BE2C (cell line): ENCODE results near the gene WDR45B.
"Not testable (repeated sequence)": the region's sequence is repeated elsewhere in the genome, so short reads cannot be mapped to it uniquely, and the experiment has no call there.

Experiments used
- DNase-seq: peaks from one replicate; pipeline ENCODE4 v3.0.0-alpha.2; 2020
- H3K27me3 ChIP-seq: fragments of 250-450 bp; sonication (Bioruptor Pico); 2 replicates; pipeline ENCODE4 v1.5.1; 2020; ENCODE audit warnings: mild to moderate bottlenecking
- H3K36me3 ChIP-seq: fragments of 250-450 bp; sonication (Bioruptor Pico); 2 replicates; pipeline ENCODE4 v1.5.1; 2020; ENCODE audit warnings: mild to moderate bottlenecking
- H3K4me1 ChIP-seq: fragments of 250-450 bp; sonication (Bioruptor Pico); 2 replicates; pipeline ENCODE4 v1.5.1; 2020
- H3K4me3 ChIP-seq: 2 replicates; pipeline ENCODE4 v1.5.1; 2011; ENCODE audit warnings: low read depth, low read length
- H3K9me3 ChIP-seq: fragments of 250-450 bp; sonication (Bioruptor Pico); 2 replicates; pipeline ENCODE4 v1.5.1; 2020
- CTCF ChIP-seq: IDR thresholded peaks from 2 replicates; pipeline ENCODE4 v1.5.1; 2012; ENCODE audit warnings: mild to moderate bottlenecking, low read depth, low read length

WDR45B gene

DNA sequence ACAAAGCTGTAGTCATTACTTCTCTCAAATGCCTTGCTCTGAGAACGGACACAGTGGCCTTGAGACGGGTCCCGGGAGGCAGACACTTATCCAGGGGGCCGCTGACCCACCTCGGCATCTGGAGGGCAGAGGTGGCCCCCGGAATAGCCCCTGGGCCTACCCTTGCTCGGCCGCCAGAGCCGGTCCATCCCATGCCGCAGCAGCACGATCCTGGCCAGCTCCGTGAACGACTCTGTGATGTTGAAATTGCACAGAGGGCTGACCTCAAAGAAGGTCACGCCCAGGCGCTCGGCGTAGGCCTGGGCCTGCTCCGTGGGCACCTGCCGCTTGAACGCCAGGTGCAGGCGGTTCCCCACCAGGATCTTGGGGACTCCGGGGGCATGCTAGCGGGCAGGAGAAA lies 10.1 kb upstream of the WDR45B start:
- H3K4me3 ChIP-seq, result no peak overlapping the region
- TF ChIP-seq CTCF, result no peak
- H3K4me1 ChIP-seq, result no peaks in the 10 kb centered on the region
- no peaks in the 10 kb centered on the region for H3K27me3 ChIP-seq
- no peak for DNase-seq
- no peaks in the 10 kb centered on the region; the same call in 1 of the 2 replicates for H3K36me3 ChIP-seq
- H3K9me3 ChIP-seq, result no peaks in the 10 kb centered on the region

DNA sequence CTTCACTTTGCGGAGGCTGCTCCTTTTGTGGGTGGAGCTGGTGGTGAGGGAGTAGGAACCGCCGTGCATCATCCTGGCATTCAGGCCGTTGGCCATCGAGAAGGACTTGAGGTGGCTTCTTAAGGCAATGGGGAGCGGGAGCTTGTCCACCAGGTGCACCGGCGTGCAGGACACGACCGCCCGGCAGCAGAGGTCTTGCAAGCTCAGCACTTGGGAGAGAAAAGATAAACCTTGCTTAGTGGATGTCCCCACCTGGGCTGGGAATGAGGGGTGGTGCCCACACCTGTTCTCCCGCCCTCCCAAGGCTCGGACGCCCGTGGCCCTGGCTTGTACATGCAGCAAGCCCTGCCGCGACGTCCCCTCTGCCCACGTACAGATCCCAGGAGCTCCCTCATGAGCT lies 9.7 kb upstream of the WDR45B start:
- DNase-seq, result no peak
- TF ChIP-seq CTCF, result no peak
- no peaks in the 10 kb centered on the region; the same call in 1 of the 2 replicates for H3K36me3 ChIP-seq
- H3K4me3 ChIP-seq, result no peak overlapping the region
- no peaks in the 10 kb centered on the region for H3K9me3 ChIP-seq
- H3K27me3 ChIP-seq, result no peaks in the 10 kb centered on the region
- no peaks in the 10 kb centered on the region for H3K4me1 ChIP-seq

DNA sequence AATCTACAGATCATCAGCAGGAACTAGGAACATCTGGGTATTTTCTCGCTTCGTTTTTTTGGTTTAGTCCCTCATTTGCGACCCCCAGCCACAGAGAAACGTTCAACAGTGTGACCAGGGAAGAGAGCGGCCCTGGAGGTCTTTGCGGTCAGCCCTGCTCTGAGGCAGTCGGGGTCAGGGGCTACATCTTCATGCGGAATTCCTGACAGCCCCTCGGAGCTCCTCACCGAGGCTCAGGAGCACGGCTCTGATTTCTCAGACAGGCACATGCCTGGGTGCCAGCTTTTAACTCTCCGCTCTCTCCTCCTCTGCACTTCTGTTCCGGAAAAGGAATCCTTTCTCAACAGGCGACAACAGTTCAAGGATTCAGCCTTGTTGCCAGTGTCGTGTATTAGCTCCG lies 8.0 kb upstream of the WDR45B start:
- Histone ChIP-seq H3K4me1 (no peaks in the 10 kb centered on the region), H3K4me3 (no peak overlapping the region), H3K36me3 (no peaks in the 10 kb centered on the region; the same call in 1 of the 2 replicates), H3K9me3 (no peaks in the 10 kb centered on the region), H3K27me3 (no peaks in the 10 kb centered on the region)
- TF ChIP-seq CTCF, result no peak
- no peak for DNase-seq

DNA sequence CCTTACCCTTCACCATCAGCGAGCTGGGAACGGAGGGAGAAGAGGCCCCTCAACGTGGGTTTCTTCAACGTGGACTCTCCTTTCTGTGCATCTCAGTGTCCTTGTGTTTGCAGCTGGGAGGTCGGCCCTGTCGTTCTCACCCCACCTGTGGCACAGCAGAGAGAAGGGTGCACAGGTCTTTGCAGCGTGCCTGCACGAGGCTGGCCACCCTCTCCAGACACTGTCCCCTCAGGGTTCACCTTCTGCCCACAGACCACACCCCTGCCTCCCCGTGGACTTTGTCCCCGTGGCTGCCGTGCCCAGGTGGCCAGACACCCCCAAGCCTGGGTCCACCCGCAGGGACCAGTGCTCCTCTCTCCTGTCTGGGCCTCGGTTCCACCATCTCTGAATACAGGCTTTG lies 7.3 kb upstream of the WDR45B start:
- Histone ChIP-seq H3K4me1 (no peaks in the 10 kb centered on the region), H3K9me3 (no peaks in the 10 kb centered on the region), H3K36me3 (no peaks in the 10 kb centered on the region; the same call in 1 of the 2 replicates), H3K4me3 (no peak overlapping the region), H3K27me3 (no peaks in the 10 kb centered on the region)
- DNase-seq, result no peak
- no peak for TF ChIP-seq CTCF

DNA sequence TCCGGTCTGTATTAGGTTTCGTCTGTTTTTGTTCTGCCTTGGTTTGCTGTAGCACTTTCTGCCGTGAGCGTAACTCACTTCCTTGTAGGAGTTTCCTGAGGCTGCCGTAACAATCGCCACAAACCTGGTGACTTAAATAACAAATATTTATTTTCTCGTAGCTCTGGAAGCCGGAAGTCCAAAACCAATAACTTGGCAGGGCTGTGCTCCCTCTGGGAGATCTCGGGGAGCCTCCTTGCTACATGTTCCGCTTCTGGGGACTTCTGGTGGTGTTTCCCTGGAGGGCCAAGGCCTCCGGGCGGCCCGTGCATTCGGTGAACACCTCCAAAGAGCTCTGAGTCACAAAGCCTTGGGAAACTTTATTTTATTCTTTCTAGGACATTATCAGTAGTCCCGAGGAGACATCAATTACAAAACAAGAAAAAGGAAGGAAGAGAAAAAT lies 6.8 kb upstream of the WDR45B start:
- H3K27me3 ChIP-seq, result no peaks in the 10 kb centered on the region
- no peaks in the 10 kb centered on the region for H3K9me3 ChIP-seq
- DNase-seq, result no peak
- H3K36me3 ChIP-seq, result no peaks in the 10 kb centered on the region; the same call in 1 of the 2 replicates
- TF ChIP-seq CTCF, result no peak
- no peaks in the 10 kb centered on the region for H3K4me1 ChIP-seq
- no peak overlapping the region for H3K4me3 ChIP-seq

GRCh38 chr17:82654611-82655010 lies 6.4 kb upstream of the WDR45B start:
- not testable (repeated sequence) for H3K4me1 ChIP-seq, H3K4me3 ChIP-seq, H3K9me3 ChIP-seq, H3K36me3 ChIP-seq, H3K27me3 ChIP-seq, DNase-seq
